Anterior cingulate cortex (tissue), 58 donors: ENCODE measurements around the gene PUS10.
"Not testable (repeated sequence)": the region's sequence is repeated elsewhere in the genome, so short reads cannot be mapped to it uniquely, and the experiment has no call there.

Experiments used
- DNase-seq, 58 donors: peaks; one replicate each; lab custom pipeline; 2025; lab: John Stamatoyannopoulos, UW

PUS10 gene

DNA sequence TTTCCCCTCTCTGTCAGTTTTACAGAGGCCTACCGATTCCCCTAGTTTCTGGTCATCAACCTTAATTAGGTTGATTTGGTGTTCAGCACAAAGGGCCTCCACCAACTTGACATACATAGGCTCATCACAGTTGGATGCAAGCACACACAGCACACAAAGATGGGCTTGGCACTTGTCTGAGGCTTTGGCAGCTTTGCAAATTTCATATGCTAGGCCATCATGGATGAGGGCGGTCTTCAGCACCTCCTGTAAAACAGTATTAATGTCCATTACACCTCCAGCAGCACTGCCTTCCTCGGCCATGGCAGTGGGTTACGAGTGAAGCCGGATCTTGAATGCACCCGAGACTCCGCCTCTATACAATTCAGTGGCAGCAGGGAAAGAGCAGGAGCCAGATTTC, 79.8 kb downstream of the PUS10 start:
- no peak for DNase-seq

- DNase-seq = peak in 1 of 58 donors; percentile 2
These were observed 81.3 kb downstream of the PUS10 start for GRCh38 chr2:60936757-60937156.

DNA sequence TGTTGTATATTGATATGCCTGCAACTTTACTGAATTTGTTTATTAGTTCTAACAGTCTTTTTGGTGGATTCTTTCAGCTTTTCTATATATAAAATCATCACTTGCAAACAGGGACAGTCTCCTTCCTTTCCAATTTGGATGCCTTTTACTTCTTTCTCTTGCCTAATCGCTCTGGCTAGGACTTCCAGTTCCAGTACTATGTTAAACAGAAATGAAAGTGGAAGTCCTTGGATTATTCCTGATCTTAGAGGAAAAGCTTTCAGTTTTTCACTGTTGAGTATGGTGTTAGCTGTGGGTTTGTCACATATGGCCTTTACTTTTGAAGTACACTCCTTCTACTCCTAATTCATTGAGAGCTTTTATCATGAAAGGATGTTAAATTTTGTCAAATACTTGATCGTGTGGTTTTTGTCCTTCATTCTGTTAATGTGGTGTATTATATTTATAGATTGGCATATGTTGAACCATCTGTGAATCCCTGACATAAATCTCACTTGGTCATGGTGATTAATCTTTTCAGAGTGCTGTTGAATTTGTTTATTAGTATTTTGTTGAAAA, 83.8 kb downstream of the PUS10 start:
- peak in 1 of 58 donors; percentile 29 for DNase-seq

DNA sequence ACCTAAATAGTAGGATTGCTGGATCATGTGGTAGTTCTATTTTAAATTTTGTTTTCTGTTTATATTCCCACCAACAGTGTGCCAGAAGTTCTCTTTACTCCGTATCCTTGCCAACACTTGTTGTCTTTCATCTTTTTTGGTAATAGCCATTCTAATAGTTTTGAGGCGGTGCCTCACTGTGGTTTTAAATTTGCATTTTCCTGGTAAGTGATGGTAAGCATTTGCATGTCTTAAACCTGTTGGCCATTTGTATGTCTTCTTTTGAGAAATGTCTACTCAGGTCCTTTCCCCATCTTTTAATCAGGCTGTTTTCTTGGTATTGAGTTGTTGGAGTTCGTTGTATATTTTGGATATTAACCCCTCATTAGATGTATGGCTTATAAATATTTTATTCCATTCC, 85.1 kb downstream of the PUS10 start:
- DNase-seq = no peak

GRCh38 chr2:60932061-60932460, 86.0 kb downstream of the PUS10 start:
- DNase-seq = not testable (repeated sequence)

GRCh38 chr2:60926741-60927552, 91.1 kb downstream of the PUS10 start:
- no peak for DNase-seq

DNA sequence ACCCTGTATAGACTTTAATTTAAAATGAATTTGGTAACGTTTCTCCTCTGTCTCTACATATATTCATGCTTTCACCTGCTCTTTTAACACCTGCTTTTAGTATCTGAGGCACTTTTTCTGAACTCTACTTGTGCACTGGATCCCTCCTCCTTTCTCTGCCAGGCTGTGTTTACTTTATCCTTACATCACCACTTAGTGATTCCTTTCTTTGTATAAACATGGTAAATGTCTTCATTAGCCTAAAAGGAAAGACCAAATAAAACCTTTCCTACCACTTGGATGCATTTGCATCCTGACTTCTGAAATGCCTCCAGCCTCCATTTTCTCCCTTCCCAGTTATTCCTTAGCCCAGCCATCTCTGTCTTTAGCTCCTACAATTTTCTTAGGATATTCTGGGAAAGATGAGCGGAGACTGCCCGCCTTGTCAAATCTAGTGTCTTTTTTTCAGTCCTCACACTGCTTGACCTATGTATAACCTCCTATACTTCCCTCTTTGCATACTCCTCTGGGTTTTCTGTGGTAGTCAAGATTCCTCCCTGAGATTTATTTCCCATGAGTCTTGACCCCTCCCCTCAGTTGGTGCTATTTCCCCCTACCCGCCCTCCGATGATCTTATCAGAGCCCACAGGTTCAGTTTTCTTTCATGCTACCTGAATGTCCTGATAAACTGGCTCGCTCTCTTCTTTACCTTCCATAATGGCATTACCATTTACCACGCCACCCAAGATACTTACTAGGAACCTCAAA, 91.9 kb downstream of the PUS10 start:
- no peak for DNase-seq

- no peak for DNase-seq
These were observed 110.7 kb downstream of the PUS10 start for GRCh38 chr2:60907329-60907728.

GRCh38 chr2:60906395-60906794, 111.7 kb downstream of the PUS10 start:
- DNase-seq = no peak

- DNase-seq = not testable (repeated sequence)
These were observed 112.2 kb downstream of the PUS10 start for GRCh38 chr2:60905867-60906266.

GRCh38 chr2:60901296-60901695, 116.8 kb downstream of the PUS10 start:
- DNase-seq = not testable (repeated sequence)

DNA sequence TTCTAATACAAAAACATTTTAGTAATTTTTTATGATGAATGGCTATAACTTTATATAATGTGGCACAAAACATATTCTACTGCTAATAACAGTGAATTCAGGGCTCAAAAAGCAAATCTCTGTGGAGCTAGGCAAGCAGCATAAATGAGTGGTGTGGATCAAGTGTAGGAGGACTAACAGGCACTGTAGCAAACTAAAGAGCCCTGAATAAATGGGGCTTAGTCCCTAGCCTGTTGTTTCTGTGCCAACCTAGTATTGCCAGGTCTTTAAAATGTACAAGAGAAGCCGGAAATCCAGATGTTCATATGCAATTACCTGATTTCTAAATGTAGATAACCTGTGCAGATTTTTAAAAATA, 118.2 kb downstream of the PUS10 start:
- no peak for DNase-seq

DNA sequence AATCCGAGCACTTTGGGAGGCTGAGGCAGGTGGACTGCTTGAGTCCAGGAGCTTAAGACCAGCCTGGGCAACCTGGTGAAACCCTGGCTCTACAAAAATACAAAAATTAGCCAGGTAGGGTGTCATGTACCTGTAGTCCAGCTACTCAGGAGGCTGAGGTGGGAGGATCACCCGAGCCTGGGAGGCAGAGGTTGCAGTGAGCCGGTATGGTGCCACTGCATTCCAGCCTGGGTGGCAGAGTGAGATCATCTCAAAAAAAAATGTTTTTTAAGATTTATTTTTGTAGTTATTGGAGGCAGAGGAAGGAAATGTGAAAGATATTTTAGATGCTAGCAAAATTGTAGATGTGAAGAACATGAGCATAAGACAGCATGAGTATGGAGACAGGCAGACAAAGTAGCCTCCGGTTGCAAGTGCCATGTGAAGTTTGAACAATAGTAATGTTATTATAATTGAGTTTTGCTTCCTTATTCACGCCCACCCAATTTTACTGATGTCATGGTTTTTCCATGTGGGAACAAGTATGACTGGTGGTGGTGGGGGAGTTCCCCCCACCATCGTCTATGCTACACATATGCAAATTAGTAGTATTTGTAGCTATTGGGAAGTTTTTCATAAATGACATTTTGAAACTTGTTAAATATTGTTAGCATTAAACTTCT, 118.7 kb downstream of the PUS10 start:
- DNase-seq = no peak

DNA sequence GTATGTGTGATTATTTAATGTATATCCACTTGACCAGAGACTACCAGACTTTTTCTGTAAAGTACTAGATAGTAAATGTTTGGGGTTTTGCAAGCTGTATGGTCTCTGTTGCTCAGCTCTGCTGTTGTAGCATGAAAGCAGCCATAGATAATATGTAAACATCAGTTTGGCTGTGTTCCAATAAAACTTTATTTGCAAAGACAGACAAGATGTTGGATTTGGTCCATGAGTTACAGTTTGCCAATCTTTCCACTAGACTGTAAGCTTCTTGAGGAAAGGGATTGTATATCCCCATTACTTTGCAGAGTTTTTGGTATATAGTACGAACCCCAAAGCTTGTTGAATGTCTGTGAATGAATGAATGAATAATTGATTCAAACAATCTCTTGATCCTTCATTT, 119.5 kb downstream of the PUS10 start:
- no peak for DNase-seq
